ENCODE measurements around the gene KCNG4.

DNA sequence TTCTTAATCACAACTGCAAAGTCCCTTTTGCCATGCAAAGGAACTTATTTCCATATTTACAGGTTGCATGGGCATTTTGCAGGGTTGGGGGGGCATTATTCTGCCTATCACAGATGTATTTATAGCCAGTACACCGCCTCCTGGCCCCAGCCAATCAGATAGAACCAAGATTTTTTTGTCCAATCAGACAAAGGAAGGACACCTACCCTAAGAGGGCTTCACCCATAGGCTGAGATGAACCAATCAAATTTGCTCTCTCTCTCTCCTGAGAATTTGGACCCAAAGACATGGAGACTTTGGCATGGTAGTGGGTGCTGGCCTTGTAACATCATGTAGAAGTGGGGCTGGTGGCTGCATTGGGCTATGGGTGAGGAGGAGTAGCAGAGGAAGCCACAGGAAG is 3.9 kb upstream of the KCNG4 start:
- no peak for TF ChIP-seq GATA2 (IDR thresholded peaks at IDR 0.05; ENCODE audit: low read depth, low read length)
- no peak for TF ChIP-seq GATA3 (IDR thresholded peaks at IDR 0.05; ENCODE audit: low read depth, low read length)

Data from SH-SY5Y (cell line).